ENCODE data around the gene SSBP3. TPM values are rescaled to one million over a fixed set of nuclear protein-coding genes. Genes with fewer than 3 reads are reported as not detected.

The SSBP3 gene
- total RNA-seq, 1 donor from 2014 or later: 27.1 TPM

DNA sequence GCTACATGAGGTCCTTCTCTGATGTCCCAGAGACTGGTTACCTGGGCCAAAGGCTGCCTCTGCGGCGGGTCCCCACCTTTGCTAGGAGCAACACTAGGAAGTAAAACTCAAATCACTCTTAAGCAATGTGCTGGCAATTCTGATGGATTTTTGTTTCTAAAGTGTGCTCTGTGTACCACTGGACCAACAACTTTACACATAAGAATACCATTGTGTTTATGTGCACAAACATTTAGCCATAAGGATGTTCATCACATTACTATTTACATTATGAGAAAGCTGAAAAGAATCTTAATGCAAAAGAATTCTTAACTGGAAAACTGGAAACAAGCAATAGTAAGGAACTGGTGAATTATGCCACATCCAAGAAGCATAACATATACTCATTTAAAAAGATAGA is 38.6 kb downstream of the SSBP3 start:
- H3K9ac ChIP-seq (ENCODE audit: low read depth in 1 of 3, low read length in 3 of 3): no peak overlapping the region
- no peaks in the 10 kb centered on the region for H3K9me3 ChIP-seq (ENCODE audit: control insufficient read depth in 3 of 3, low read length in 3 of 3)
- H3K4me1 ChIP-seq (ENCODE audit: control insufficient read depth in 3 of 3, insufficient read depth in 3 of 3, low read length in 3 of 3): peaks cover 43 to 65% (median 53%) of the 10 kb centered on the region in 3 donors
- no peaks in the 10 kb centered on the region for H3K27me3 ChIP-seq (ENCODE audit: control insufficient read depth in 3 of 3, insufficient read depth in 3 of 3, low read length in 3 of 3)
- H3K4me3 ChIP-seq (ENCODE audit: low read length in 3 of 3): no peak overlapping the region
- H3K27ac ChIP-seq (ENCODE audit: low read depth, low read length): no peak overlapping the region
- H3K36me3 ChIP-seq (ENCODE audit: control insufficient read depth in 3 of 3, insufficient read depth in 3 of 3, low read length in 3 of 3): peaks cover 0 to 3% (median 0%) of the 10 kb centered on the region in 3 donors

DNA sequence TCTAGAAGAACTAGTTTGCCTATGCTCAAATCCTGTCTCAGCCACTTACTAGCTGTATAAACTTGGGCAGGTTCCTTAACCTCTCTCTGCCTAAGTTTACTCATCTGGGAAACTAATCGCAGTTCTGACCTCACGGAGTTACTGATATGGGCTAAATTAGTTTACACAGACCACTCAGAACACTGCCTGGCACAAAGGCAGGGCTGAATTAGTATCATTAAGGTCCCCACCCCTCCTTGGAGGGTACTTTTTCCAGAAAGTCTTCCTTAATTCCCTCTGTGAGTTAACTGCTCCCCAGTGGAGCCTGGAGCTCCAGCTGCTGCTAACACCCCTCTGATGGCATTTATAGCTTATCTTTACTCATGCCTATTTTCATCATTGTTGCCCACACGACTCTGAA is 40.3 kb downstream of the SSBP3 start:
- Histone ChIP-seq H3K27ac (ENCODE audit: low read depth, low read length) (no peak overlapping the region), H3K9ac (ENCODE audit: low read depth in 1 of 3, low read length in 3 of 3) (no peak overlapping the region), H3K27me3 (ENCODE audit: control insufficient read depth in 3 of 3, insufficient read depth in 3 of 3, low read length in 3 of 3) (no peaks in the 10 kb centered on the region), H3K9me3 (ENCODE audit: control insufficient read depth in 3 of 3, low read length in 3 of 3) (no peaks in the 10 kb centered on the region), H3K4me3 (ENCODE audit: low read length in 3 of 3) (no peak overlapping the region), H3K36me3 (ENCODE audit: control insufficient read depth in 3 of 3, insufficient read depth in 3 of 3, low read length in 3 of 3) (peaks cover 0 to 3% (median 0%) of the 10 kb centered on the region in 3 donors), H3K4me1 (ENCODE audit: control insufficient read depth in 3 of 3, insufficient read depth in 3 of 3, low read length in 3 of 3) (peaks cover 30 to 49% (median 40%) of the 10 kb centered on the region in 3 donors)

DNA sequence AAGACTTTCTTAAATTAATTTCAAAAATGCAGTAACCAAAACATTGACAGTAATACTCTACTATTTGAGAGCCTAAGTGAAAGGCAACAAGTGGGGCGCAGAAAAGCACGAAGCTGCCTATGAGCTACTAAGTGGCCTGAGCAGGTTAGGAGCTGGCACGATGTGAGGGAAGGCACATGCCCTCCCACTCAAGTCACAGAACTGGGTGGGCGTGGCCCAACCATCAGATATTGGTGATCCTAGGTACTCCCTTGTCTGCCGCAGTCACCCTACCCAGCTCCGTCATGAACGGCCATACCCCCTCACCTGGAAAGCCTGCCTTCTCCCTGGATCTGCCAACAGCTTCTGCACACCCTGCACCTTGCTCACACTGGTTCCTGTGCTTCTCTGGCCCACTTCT is 40.8 kb downstream of the SSBP3 start:
- H3K27ac ChIP-seq (ENCODE audit: low read depth, low read length): no peak overlapping the region

DNA sequence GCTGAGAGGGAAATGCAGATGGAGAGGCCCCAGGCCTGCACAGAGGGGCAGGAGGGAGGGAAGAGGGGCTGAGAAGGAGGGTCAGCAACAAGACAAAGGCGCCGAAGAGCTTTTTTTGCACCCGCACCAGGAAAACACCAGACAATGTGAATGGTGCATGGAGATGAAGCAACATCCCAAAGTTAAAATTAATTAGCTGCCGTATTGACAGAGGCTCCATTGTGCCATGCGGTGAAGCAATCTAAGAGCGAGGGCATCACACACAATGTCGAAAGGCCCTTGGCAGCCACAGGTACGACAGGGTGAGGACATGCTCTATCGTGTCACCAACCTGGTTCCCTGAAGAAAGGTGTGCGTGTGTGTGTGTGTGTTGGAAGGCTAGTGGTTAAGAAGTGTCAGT is 41.2 kb downstream of the SSBP3 start:
- no peak overlapping the region for H3K4me3 ChIP-seq (ENCODE audit: low read length in 3 of 3)
- H3K9ac ChIP-seq (ENCODE audit: low read depth in 1 of 3, low read length in 3 of 3): no peak overlapping the region
- H3K27me3 ChIP-seq (ENCODE audit: control insufficient read depth in 3 of 3, insufficient read depth in 3 of 3, low read length in 3 of 3): no peaks in the 10 kb centered on the region
- no peaks in the 10 kb centered on the region for H3K9me3 ChIP-seq (ENCODE audit: control insufficient read depth in 3 of 3, low read length in 3 of 3)
- peaks cover 23 to 40% (median 31%) of the 10 kb centered on the region in 3 donors for H3K4me1 ChIP-seq (ENCODE audit: control insufficient read depth in 3 of 3, insufficient read depth in 3 of 3, low read length in 3 of 3)
- H3K36me3 ChIP-seq (ENCODE audit: control insufficient read depth in 3 of 3, insufficient read depth in 3 of 3, low read length in 3 of 3): peaks cover 0 to 1% (median 0%) of the 10 kb centered on the region in 3 donors
- no peak overlapping the region for H3K27ac ChIP-seq (ENCODE audit: low read depth, low read length)

More for the DNA sequence above, 40.8 kb downstream of the SSBP3 start:
- Histone ChIP-seq H3K9me3 (ENCODE audit: control insufficient read depth in 3 of 3, low read length in 3 of 3) (no peaks in the 10 kb centered on the region), H3K36me3 (ENCODE audit: control insufficient read depth in 3 of 3, insufficient read depth in 3 of 3, low read length in 3 of 3) (peaks cover 0 to 3% (median 0%) of the 10 kb centered on the region in 3 donors), H3K4me3 (ENCODE audit: low read length in 3 of 3) (no peak overlapping the region), H3K4me1 (ENCODE audit: control insufficient read depth in 3 of 3, insufficient read depth in 3 of 3, low read length in 3 of 3) (peaks cover 26 to 44% (median 35%) of the 10 kb centered on the region in 3 donors), H3K27me3 (ENCODE audit: control insufficient read depth in 3 of 3, insufficient read depth in 3 of 3, low read length in 3 of 3) (no peaks in the 10 kb centered on the region), H3K9ac (ENCODE audit: low read depth in 1 of 3, low read length in 3 of 3) (no peak overlapping the region)

DNA sequence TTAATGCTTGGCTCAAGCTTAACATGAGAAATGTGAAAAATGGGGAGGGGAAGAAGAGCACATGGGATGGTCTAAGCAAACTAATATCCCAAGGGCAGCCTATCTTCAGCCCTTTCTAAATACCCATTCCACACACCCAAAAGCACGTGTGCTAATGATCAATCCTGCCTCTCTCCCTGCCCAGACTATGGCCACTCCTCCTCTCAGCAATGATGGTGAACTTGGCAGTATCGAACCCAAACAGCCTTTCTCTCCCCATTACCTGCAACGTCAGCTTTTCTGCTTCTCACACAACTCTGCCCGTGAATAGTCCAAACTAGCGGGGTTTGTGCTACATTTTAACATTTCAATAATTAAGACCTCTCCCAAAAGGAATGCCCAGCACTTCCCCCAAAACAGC is 41.6 kb downstream of the SSBP3 start:
- Histone ChIP-seq H3K27ac (ENCODE audit: low read depth, low read length) (no peak overlapping the region), H3K4me3 (ENCODE audit: low read length in 3 of 3) (no peak overlapping the region), H3K36me3 (ENCODE audit: control insufficient read depth in 3 of 3, insufficient read depth in 3 of 3, low read length in 3 of 3) (no peaks in the 10 kb centered on the region), H3K4me1 (ENCODE audit: control insufficient read depth in 3 of 3, insufficient read depth in 3 of 3, low read length in 3 of 3) (peaks cover 22 to 41% (median 32%) of the 10 kb centered on the region in 3 donors), H3K9me3 (ENCODE audit: control insufficient read depth in 3 of 3, low read length in 3 of 3) (no peaks in the 10 kb centered on the region), H3K27me3 (ENCODE audit: control insufficient read depth in 3 of 3, insufficient read depth in 3 of 3, low read length in 3 of 3) (no peaks in the 10 kb centered on the region), H3K9ac (ENCODE audit: low read depth in 1 of 3, low read length in 3 of 3) (no peak overlapping the region)

DNA sequence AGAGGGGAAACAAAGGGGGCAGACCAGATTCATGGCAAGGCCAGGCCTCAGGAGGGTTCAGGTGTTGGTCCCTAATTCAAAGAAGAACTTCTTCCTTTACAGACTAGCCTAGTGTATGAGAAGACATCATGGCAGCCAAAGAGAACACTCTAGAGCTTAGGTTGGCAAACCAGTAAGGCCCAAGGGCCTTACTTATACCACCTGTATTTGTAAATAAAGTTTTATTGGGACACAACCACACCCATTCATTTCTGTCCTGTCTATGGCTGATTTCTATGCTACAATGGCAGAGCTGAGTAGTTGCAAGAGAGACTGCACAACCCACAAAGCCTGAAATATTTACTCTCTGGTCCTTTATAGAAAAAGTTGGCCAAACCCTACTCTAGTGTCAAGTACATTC is 42.3 kb downstream of the SSBP3 start:
- Histone ChIP-seq H3K27me3 (ENCODE audit: control insufficient read depth in 3 of 3, insufficient read depth in 3 of 3, low read length in 3 of 3) (no peaks in the 10 kb centered on the region), H3K36me3 (ENCODE audit: control insufficient read depth in 3 of 3, insufficient read depth in 3 of 3, low read length in 3 of 3) (no peaks in the 10 kb centered on the region), H3K4me3 (ENCODE audit: low read length in 3 of 3) (no peak overlapping the region), H3K27ac (ENCODE audit: low read depth, low read length) (no peak overlapping the region), H3K9ac (ENCODE audit: low read depth in 1 of 3, low read length in 3 of 3) (no peak overlapping the region), H3K4me1 (ENCODE audit: control insufficient read depth in 3 of 3, insufficient read depth in 3 of 3, low read length in 3 of 3) (peaks cover 28 to 46% (median 39%) of the 10 kb centered on the region in 3 donors), H3K9me3 (ENCODE audit: control insufficient read depth in 3 of 3, low read length in 3 of 3) (no peaks in the 10 kb centered on the region)

DNA sequence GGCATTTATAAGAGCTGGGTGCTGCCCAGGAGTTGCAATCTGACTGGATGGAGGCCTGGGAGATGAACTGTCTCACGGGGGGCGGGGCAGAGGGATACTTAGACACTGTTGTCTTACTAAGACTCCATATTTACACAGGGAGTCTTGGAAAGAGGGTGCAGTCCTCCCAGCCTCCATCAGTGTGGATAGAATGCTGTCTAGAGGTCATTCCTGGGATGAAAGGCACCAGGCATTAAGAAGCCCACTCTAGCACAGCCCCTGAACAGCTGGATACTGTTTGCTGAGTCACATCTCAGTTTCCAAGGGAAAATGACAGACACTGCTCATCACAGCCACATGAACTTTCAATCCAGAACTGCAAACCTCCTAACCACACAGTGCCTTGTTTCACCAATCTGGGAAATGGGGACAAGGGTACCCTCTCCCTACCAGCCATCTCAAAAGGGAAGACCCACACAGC is 43.3 kb downstream of the SSBP3 start:
- Histone ChIP-seq H3K4me3 (ENCODE audit: low read length in 3 of 3) (no peak overlapping the region), H3K4me1 (ENCODE audit: control insufficient read depth in 3 of 3, insufficient read depth in 3 of 3, low read length in 3 of 3) (peaks cover 37 to 56% (median 49%) of the 10 kb centered on the region in 3 donors), H3K27ac (ENCODE audit: low read depth, low read length) (no peak overlapping the region)

DNA sequence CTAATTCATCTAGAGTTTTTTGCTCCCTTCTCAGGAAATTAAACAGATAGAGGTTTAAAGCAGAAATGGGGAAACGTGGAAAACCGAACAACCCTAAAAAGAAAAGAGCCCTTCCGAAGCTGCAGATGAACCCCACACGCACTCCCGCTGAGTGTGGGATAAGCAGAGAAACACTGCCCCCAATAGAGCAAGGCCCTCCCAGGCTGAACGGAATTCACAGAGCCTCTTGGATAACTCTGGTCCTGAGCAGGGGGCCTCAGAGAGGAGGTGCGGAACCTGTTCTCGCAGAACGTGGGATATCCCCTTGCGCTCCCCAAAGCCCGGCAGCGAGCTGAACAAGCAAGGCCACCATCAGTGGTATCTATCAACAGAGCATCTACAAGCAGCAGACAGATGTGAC is 44.9 kb downstream of the SSBP3 start:
- Histone ChIP-seq H3K27me3 (ENCODE audit: control insufficient read depth in 3 of 3, insufficient read depth in 3 of 3, low read length in 3 of 3) (no peaks in the 10 kb centered on the region), H3K36me3 (ENCODE audit: control insufficient read depth in 3 of 3, insufficient read depth in 3 of 3, low read length in 3 of 3) (peaks cover 0 to 2% (median 0%) of the 10 kb centered on the region in 3 donors), H3K4me1 (ENCODE audit: control insufficient read depth in 3 of 3, insufficient read depth in 3 of 3, low read length in 3 of 3) (peaks cover 40 to 62% (median 54%) of the 10 kb centered on the region in 3 donors), H3K27ac (ENCODE audit: low read depth, low read length) (no peak overlapping the region), H3K4me3 (ENCODE audit: low read length in 3 of 3) (no peak overlapping the region), H3K9me3 (ENCODE audit: control insufficient read depth in 3 of 3, low read length in 3 of 3) (no peaks in the 10 kb centered on the region), H3K9ac (ENCODE audit: low read depth in 1 of 3, low read length in 3 of 3) (no peak overlapping the region)

More for the DNA sequence above, 43.3 kb downstream of the SSBP3 start:
- no peak overlapping the region for H3K9ac ChIP-seq (ENCODE audit: low read depth in 1 of 3, low read length in 3 of 3)
- H3K36me3 ChIP-seq (ENCODE audit: control insufficient read depth in 3 of 3, insufficient read depth in 3 of 3, low read length in 3 of 3): peaks cover 0 to 2% (median 0%) of the 10 kb centered on the region in 3 donors
- no peaks in the 10 kb centered on the region for H3K27me3 ChIP-seq (ENCODE audit: control insufficient read depth in 3 of 3, insufficient read depth in 3 of 3, low read length in 3 of 3)
- H3K9me3 ChIP-seq (ENCODE audit: control insufficient read depth in 3 of 3, low read length in 3 of 3): no peaks in the 10 kb centered on the region

DNA sequence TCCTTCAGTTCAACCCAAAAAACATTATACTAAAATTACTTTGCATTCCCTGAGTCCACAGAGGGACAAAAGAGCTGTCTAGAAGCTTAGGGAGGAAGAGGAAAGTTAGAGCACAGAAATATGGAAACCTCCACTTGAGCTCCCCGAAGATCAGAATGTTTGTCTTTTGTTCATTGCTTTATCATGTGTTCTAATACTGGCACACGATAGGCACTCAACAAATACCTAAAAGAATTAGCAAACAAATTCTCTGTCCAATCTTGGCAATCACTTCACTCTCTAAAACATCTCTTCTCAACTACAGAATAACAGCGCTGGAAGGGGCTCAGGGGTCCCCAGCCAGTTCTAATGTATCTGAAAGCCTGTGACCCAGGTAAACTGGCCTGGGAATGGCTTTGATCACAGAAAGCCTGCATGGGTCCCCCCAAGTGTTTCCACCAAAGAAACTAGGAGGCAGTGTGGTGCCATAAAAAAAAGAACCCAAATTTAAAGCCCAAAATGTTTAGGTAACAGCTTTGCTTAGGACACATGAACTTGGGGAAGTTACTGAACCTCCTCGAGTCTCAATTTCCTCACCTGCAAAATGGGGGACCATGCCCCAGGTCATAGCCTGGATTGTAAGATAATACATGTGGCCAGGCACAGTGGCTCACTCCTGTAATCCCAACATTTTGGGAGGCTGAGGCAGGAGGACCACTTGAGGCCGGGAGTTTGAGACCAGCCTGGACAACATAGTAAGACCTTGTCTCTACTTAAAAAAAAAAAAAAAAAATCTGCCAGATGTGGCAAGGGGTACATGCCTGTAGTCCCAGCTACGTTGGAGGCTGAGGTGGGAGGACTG is 45.8 kb downstream of the SSBP3 start:
- Histone ChIP-seq H3K4me1 (ENCODE audit: control insufficient read depth in 3 of 3, insufficient read depth in 3 of 3, low read length in 3 of 3) (peaks cover 48 to 64% (median 60%) of the 10 kb centered on the region in 3 donors), H3K4me3 (ENCODE audit: low read length in 3 of 3) (no peak overlapping the region), H3K9ac (ENCODE audit: low read depth in 1 of 3, low read length in 3 of 3) (no peak overlapping the region), H3K27me3 (ENCODE audit: control insufficient read depth in 3 of 3, insufficient read depth in 3 of 3, low read length in 3 of 3) (no peaks in the 10 kb centered on the region), H3K36me3 (ENCODE audit: control insufficient read depth in 3 of 3, insufficient read depth in 3 of 3, low read length in 3 of 3) (peaks cover 0 to 2% (median 0%) of the 10 kb centered on the region in 3 donors), H3K9me3 (ENCODE audit: control insufficient read depth in 3 of 3, low read length in 3 of 3) (no peaks in the 10 kb centered on the region), H3K27ac (ENCODE audit: low read depth, low read length) (no peak overlapping the region)

Measured in skeletal muscle tissue (tissue), 4 donors.